NCI-H2029 (cell line): ENCODE data around the gene AFDN.
"Not testable (repeated sequence)": the region's sequence is repeated elsewhere in the genome, so short reads cannot be mapped to it uniquely, and the experiment has no call there.

Source experiments
- DNase-seq: peaks from one replicate; lab custom pipeline; 2025; lab: John Stamatoyannopoulos, UW

AFDN gene

DNA sequence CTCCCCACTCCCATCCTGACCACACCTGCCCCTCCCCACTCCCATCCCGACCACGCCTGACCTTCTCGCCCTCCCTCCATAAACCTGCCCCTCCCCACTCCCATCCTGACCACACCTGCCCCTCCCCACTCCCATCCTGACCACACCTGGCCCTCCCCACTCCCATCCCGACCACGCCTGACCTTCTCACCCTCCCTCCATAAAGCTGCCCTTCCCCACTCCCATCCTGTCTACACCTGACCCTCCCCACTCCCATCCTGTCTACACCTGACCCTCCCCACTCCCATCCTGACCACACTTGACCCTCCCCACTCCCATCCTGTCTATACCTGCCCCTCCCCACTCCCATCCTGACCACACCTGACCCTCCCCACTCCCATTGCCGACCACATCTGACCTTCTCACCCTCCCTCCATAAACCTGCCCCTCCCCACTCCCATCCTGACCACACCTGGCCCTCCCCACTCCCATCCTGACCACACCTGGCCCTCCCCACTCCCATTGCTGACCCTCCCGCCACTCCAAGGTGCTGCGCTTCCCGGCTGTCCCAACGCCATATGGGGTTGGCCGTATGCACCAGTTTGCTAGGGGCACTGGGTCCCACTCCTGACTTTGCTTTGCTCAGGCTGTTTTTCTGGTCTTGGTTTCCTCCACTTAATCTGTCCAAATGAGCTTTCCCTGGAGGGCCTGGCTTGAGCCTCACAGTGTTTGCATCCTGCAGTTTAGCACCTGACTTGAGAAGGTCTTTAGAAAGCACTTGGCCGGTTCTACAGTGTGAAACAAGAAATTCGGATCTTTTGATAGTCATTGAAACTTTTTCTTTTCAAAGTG lies 173.7 kb downstream of the AFDN start:
- DNase-seq: no peak

DNA sequence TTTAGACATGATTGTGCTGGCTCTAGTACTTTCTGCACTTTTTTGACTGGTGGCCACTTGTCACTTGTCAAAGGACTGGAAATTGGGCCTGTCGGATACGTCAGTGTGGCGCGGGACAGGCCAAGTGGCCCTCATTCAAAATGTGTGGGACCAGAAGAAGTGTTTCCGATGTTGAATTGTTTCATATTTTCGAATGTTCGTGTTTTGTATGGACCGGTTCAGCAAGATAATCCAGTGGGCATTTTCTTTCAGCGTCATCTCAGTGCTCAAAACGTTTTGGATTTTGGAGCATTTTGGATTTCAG lies 174.3 kb downstream of the AFDN start:
- no peak for DNase-seq

DNA sequence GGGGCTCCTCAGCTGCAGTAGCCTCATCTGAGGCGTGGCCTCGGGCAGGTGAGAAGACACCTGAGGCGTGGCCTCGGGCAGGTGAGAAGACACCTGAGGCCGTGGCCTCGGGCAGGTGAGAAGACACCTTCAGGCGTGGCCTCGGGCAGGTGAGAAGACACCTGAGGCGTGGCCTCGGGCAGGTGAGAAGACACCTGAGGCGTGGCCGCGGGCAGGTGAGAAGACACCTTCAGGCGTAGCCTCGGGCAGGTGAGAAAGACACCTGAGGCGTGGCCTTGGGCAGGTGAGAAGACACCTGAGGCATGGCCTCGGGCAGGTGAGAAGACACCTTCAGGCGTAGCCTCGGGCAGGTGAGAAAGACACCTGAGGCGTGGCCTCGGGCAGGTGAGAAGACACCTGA lies 174.8 kb downstream of the AFDN start:
- DNase-seq: not testable (repeated sequence)

DNA sequence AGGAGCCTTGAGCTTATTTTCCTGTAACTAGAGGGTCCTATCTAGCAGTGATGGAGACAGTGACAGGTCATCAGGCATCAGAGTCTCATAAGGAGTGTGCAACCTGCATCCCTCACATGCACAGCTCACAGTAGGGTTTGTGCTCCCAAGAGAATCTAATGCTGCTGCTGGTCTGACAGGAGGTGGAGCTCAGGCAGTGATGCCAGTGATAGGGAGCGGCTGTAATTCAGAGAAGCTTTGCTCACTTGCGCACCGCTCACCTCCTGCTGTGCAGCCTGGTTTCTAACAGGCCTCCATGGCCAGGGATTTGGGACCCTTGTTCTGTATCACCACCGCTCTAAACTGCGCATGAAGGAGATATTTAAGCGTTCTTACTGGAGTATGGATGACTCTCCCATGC lies 176.1 kb downstream of the AFDN start:
- DNase-seq: no peak

DNA sequence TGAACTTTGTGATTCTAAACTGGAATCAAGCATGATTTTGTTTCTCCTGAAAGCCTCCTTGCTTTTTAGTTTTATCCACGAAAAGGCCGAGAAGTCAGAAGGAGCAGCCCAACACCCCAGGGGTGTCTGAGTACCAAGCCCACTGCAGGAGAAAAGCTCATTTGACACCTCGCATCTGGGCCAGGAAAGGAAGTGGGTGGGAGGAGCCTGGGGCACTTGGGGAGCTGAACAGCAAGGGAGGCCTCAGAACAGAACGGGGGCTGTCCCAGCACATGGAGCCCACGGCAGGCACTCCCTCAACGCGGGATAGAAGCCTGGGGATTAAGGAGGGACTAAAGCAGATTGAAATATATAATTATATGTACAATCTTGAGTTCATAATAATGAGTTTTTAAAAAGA lies 177.3 kb downstream of the AFDN start:
- DNase-seq: no peak

DNA sequence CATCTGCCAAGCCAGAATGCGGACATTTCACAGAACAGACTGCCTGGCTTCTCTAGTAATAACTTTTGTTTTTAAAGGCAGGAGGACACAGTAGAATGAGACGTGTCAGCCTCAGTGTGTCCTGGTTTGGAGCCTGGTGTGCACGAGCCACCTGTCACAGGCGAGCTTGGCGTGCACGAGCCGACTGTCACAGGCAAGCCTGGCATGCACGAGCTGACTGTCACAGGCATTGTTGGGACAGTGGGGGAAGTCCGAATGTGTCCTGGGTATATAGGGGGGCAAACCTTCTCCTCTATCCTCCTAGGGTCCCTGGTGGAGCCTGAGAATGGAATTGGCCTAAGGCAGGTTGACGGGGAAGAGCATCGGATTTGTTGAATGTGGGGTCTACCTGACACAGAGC lies 178.2 kb downstream of the AFDN start:
- DNase-seq: no peak

DNA sequence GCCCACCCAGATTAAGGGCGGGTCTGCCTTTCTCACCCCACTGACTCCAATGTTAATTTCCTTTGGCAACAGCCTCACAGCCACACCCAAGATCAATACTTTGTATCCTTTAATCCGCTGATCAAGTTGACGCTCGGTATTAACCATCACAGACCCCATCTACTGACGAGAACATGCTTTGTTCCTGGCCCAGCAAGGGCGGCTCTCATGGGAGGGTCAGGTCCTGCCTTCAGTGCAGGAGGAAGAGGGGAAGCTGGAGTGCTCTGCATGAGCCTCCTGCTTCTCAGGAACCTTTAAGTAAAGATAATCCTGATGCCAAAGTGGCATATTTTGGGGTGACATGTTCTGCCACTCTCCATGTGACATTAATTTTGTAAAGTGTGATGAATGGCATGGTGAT lies 179.1 kb downstream of the AFDN start:
- DNase-seq: no peak

DNA sequence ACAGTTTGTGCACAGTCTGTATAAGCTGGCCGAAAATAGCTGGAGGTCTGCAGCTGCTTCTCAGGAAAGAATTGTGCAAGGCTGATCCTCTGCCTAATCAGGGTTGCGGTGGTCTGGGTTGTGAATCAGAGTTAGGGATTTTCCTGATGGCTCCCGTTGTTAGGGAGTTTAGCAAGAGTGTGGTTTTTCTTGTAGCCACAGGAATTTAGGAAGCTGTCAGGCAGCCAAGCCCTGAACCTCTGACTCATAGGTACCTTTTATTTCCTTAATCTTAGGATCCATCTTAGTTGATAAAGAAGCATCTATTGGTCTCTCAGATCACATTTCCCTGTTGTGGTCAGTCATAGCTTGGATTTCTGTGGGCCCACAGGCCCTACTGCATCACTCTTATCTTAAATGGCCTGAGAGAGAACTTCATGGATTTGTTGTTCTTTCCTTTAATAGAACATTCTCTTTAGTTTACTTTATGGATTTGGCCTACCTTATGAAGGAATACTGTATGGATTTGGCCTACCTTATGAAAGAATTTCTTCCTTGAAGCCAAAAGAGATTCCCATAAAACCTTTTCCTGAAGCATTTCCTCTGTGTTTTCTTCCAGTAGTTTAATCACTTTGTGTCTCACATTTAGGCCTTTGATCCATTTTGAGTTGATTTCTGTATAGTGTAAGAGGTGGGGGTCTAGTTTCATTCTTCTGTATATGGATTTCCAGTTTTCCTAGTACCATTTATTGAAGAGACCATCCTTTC lies 181.1 kb downstream of the AFDN start:
- DNase-seq: no peak

DNA sequence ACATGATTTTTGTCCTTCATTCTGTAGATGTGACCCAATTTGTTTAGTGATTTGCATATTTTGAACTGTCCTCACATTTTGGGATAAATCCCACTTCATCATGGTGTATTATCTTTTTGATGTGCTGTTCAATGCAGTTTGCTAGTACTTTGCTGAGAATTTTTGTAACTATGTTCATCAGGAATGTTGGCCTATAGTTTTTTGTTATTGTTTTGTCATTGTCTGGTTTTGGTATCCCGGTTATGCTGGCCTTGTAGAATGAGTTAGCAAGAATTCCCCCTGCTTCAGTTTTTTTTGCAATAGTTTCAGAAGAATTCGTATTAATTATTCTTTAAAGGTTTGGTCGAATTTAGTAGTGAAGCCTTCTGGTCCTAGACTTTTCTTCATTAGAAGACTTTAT lies 182.6 kb downstream of the AFDN start:
- no peak for DNase-seq

DNA sequence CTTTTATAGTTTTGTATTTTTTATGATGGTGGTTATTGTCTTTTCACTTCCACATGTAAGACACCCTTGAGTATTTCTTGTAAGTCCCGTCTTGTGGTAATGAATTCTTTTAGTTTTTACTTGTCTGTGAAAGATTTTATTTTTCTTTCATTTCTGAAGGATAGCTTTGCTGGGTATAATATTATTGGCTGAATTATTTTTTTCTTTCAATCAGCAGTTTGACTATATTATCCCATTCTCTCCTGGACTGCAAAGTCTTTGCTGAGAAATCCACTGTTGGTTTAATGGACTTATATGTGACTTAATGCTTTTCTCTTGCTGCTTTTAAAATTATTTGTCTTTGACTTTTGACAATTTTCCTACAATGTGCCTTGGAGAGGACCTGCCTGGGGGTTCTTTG lies 184.6 kb downstream of the AFDN start:
- no peak for DNase-seq

DNA sequence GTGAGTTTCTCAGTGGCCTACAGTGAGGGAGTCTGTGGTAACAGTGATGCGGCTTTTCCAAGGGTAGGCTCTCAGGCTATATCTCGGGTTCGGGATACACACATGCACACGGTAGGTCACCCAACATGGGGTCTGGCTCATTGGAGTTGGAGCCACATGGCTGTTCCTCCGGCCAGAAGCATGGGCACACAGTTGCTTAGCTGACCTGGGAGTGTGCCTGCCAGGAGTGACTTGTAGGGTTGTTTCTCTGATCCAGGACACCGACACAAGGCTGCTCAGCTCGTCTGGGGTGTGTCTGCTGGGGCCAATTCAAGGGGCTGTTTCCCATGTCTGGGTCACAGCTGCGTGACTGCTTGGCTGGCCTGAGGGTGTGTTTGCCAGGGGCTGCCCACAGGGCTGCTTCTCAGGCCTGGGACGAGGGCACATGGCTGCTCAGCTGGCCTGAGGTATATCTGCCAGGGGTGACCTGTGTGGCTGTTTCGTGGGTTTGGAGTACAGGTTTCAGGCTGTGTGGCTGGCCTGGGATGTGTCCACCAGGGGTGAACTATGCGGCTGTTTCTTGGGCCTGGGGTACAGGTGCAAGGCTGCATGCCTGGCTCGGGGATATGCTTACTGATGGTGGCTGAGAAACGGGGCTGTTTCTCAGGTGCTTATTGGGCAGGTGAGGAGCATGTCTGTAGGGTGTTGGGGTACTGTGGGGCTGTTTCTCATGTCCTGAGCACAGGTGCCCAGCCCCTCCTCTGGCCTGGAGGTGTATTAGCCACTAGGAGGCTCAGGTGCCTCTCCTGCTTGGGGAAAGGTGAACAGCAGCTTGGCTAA lies 185.9 kb downstream of the AFDN start:
- DNase-seq: no peak

DNA sequence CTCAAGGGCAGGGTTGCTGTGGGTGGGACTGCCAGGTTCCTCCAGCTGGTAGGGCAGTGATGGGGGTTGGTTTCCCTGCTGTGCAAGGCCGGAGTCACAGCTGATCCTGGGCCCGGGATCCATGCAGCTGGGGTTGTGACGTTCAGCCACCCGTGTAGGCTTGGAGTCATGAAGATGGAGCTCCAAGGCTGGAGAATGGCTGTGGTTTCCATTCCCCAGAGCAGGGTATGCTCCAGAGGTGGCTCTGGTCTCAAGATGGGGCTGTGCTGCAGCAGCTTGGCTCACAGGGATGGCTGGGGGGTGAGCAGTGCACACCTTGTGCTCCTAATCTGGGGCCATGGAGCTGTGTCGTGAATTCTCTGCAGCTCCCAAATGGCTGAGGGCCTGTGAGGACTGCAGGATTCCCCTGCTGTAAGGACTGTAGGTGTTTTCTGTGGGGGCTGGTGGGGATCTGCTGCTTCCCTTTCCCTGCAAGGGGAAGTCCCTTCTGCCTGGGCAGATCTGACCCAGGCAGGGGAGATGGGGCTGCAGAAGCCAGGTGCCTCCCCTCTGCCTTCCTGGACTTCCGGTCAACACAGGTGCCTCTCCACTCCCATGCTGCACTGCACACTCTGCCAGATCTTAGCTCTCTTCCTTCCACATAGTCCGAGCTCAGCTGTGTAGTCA lies 186.7 kb downstream of the AFDN start:
- DNase-seq: no peak

DNA sequence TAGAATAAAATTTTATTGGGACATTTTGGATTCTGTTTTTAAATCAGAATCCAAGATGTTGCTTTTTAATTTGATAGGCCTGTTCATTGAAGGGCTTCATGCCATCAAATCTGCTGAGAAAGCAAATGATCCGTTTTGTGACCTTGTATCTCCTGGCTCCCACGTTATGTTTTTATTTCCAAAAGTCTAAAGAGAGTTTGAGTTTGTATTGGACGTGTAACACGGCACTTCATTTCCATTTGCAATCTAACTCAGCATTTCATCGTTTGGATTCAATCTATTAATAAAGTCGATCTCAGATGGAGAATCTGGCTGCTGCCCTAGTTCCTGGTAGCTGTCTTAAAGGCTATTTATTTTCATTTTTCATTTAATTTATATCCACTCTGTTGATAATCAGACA lies 187.7 kb downstream of the AFDN start:
- no peak for DNase-seq

DNA sequence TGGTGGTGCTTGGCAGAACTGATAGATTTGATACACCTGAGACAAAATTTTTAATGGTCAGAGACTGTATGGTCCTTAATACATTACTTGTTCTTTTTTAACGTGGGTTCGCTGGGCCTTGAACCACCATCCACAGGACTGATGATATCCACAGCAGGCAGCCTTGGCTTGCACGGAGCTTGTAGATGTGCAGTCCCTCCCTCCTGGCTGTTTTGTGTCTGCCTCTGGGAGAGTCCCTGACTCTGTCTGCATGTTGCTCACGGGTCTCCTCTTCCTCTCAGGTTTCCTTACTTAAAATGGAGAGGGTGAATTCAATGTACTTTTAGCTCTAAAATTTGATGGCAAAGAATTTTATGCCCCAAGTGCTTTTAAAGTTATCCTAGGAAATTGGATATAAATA lies 188.3 kb downstream of the AFDN start:
- no peak for DNase-seq

DNA sequence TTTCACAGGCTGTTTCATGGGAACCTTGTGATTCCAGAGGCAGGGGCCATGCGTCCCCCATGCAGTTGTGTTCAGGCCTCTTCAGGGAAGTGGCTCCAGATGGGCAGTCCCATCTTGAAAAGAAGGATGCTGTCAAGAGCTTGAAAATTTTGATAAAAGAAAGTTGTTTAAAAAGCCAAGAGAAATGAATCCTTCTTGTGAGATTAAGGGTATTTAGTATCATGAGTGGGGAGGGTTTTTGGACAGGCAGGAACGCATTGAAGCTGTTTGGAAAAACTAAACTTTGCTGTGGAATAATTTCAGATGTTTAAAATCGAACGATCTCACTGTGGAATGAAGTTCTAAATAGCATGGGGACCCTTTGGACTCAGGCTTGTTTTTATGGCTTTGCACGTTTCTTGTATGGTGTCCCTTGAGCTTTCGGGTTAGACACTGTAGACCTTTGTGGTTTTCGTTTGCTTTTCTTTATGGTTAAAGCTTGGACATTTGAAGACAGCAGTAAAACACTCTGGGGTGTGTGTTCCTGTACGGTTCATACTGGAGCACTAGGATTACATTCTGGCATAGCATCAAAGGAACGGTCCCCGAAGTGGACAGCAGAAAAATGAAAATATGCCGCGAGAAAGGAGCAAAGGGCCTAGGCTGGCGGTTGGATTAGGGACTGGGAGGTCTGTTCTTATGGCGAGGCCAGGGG lies 188.9 kb downstream of the AFDN start:
- DNase-seq: no peak

DNA sequence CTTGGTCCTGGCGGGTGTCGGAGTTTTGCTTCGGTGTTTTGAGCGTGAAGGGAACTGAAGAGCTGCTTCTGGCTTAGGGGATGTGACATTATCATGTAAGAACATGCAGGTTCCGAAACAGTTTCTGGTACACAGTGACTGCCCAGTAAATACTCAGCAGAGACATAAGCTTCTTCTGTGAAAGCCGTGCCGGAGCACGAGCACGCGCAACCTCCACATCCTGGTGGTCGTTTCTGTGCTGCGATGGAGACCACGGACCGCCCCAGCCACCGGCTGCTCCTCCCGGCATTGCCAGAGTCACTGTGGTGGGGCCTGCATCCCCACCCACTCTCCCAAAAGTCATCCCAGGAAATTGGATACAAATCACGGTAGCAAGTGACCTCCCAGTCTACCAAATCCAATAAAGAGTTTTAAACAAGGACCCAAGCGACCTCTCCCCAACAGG lies 189.5 kb downstream of the AFDN start:
- no peak for DNase-seq

DNA sequence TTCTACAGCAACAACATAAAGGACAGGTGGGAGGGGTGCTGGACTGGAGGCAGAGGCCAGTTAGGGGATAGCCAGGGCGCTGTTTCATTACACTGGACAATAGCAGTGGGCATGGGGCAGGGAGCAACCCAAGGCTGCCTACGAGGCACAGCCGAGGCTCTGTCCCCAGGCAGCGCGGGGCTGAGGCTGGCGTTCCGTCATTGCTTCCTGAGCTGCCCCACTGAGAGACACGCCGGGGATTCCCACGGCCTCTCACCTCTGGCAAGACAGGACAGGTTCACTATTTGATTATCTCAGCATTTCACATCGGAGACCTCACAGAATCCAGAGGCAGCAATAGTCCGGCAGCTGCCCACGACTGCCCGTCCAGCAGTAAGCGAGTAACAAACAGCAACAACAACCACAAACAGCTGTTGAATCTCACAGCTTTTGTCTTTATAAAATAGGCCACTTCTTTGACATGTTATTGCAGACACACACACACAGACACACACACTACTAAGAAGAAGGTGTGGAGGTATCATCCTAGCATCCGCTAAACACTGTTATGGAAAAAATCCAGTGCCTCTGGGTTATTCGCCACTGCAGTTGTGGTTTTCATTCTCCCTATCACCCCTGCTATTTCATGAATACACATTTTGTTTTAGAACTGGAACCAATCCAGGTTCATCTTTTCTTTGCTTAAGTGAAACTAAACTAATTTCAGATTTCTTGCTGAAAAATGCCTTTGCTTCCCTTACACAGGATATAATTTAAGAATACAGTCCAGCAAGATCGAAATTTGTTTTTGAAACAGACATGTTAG lies 190.2 kb downstream of the AFDN start:
- no peak for DNase-seq

DNA sequence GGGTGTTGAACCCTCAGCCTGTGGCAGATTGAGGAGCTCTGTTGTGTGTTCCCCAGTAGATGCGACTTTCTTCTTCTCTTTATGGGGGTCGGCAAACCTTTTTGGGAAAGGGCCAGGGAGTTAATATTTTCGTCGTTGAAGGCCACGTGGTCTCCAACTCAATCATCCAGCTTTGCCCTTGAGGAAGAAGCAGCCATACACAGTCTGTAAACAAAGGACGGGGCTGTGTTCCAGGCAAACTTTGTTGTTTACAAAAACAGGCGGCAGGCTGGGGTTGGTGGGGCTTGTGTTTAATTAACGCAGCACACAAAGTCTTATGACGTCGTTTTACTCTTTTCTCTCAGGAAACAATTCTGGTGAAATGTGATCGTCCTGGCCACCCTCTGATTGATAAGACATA lies 190.9 kb downstream of the AFDN start:
- peak; percentile 37 for DNase-seq

DNA sequence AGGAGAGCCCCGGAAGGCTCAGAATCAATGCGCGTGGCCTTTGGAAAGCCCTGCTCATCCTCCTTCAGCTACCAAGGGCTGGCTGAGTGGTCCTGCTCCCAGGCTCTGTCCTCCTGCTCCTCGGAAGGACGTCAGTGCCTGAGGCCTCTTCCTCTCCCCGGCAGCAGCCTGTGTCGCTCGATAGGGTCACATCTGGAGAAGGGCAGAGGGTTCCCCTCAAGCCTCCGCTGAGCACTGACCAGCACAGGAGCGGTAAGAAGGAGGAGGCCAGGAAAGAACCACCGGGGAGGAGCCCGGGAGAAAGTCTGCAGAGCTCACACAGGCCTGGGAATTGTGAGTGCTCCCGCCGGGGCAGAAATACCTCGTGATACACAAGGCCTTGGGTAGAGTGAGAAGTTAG lies 192.0 kb downstream of the AFDN start:
- no peak for DNase-seq

DNA sequence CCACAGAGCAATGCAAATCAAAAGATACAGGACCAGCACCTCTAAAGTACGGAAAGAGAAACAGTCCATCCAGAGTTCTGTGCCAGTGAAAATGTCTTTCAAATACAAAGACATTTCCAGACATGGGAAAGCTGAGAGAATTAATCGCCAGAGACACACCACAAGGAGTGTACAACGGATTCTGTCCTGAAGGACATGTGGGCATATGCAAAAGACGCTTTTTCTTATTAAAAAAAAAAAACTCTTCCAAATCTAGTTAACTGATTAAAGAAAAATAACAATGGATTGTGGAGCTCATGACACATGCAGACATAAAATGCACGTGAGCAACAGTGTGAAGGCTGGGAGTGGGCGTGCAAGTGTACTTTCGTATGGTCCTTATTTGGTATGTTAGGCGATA lies 193.5 kb downstream of the AFDN start:
- DNase-seq: no peak

DNA sequence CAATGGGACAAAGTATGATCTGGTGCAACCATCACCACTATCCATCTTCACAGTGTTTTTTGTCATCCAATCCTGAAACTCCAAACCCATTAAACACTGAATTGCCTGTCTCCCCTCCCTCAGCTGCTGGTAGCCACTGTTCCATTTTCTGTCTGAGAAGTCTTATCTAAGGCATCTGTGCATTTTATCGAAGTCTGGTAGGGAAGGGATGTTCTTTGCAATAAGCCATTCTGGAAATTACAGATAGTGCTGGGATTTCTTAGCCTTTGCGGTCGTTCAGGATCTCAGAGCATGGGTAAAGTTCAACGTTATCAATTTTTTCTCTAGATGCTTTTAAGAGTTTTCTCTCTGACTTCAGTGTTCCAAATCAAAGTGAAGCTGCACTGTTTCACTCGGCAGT lies 194.9 kb downstream of the AFDN start:
- no peak for DNase-seq
